Neuronal stem cell (in vitro differentiated cells): ENCODE data around the gene RPL22.
A peak's percentile ranks its signal among the peaks of the same experiment; 100 is the strongest.

Experiments
- DNase-seq: peaks from one replicate; pipeline ENCODE4 v3.0.0-alpha.2; 2013; ENCODE audit warnings: low spot score
- H2AFZ ChIP-seq: one replicate; pipeline ENCODE4 v1.6.1; 2013; ENCODE audit warnings: mild to moderate bottlenecking, low read length, inconsistent platforms
- H2AK5ac ChIP-seq: 2 replicates; pipeline ENCODE4 v1.6.1; 2013; ENCODE audit warnings: low read depth, mild to moderate bottlenecking, inconsistent platforms, low read length, moderate library complexity, mixed read lengths
- H2BK120ac ChIP-seq: 2 replicates; pipeline ENCODE4 v1.6.1; 2013; ENCODE audit warnings: low read depth, mild to moderate bottlenecking, inconsistent platforms, low read length, moderate library complexity, mixed read lengths
- H2BK12ac ChIP-seq: one replicate; pipeline ENCODE4 v1.6.1; 2013; ENCODE audit warnings: low read length, inconsistent platforms
- H2BK15ac ChIP-seq: 2 replicates; pipeline ENCODE4 v1.6.1; 2013; ENCODE audit warnings: mild to moderate bottlenecking, low read length, inconsistent platforms, mixed read lengths
- H2BK5ac ChIP-seq: one replicate; pipeline ENCODE4 v1.6.1; 2013; ENCODE audit warnings: inconsistent platforms, mild to moderate bottlenecking, low read length, moderate library complexity
- H3K14ac ChIP-seq: one replicate; pipeline ENCODE4 v1.6.1; 2013; ENCODE audit warnings: low read length, inconsistent platforms
- H3K18ac ChIP-seq: 2 replicates; pipeline ENCODE4 v1.6.1; 2013; ENCODE audit warnings: low read length, inconsistent platforms
- H3K23ac ChIP-seq: 2 replicates; pipeline ENCODE4 v1.6.1; 2013; ENCODE audit warnings: low read depth, mild to moderate bottlenecking, mixed read lengths, low read length, inconsistent platforms; ENCODE audit not compliant: poor library complexity
- H3K27ac ChIP-seq: replicated peaks from 3 replicates; pipeline ENCODE4 v1.5.1; 2013; ENCODE audit warnings: low read length, inconsistent platforms
- H3K27me3 ChIP-seq, 3 experiments: 2 replicates each; pipeline ENCODE4 v1.6.1; 2013; ENCODE audit warnings: low read length in 3 of 3, mild to moderate bottlenecking in 2 of 3, inconsistent platforms in 1 of 3, low read depth in 1 of 3, mixed read lengths in 1 of 3, moderate library complexity in 1 of 3; ENCODE audit not compliant: control insufficient read depth in 3 of 3, insufficient read depth in 3 of 3
- H3K36me3 ChIP-seq, 2 donors: replicated peaks in 1 of 2; 2 replicates each; pipeline ENCODE4 v1.6.1; 2013; ENCODE audit warnings: low read length in 2 of 2; ENCODE audit not compliant: control insufficient read depth in 2 of 2, insufficient read depth in 2 of 2
- H3K4ac ChIP-seq: 2 replicates; pipeline ENCODE4 v1.6.1; 2013; ENCODE audit warnings: inconsistent platforms, mild to moderate bottlenecking, low read length, moderate library complexity
- H3K4me1 ChIP-seq, 2 donors: 1 replicate in 1 of 2; 2 replicates in 1 of 2; pipeline ENCODE4 v1.6.1; 2013; ENCODE audit warnings: low read length in 2 of 2, low read depth in 1 of 2; ENCODE audit not compliant: control insufficient read depth in 2 of 2, insufficient read depth in 1 of 2
- H3K4me2 ChIP-seq: one replicate; pipeline ENCODE4 v1.6.1; 2013; ENCODE audit warnings: mild to moderate bottlenecking, low read length, inconsistent platforms; ENCODE audit not compliant: insufficient read depth, poor library complexity, severe bottlenecking
- H3K4me3 ChIP-seq, 2 donors: 2 replicates each; pipeline ENCODE4 v1.5.1; 2013; ENCODE audit warnings: low read length in 2 of 2, mild to moderate bottlenecking in 2 of 2, inconsistent platforms in 1 of 2, moderate library complexity in 1 of 2
- H3K79me1 ChIP-seq: one replicate; pipeline ENCODE4 v1.6.1; 2013; ENCODE audit warnings: low read depth, mild to moderate bottlenecking, inconsistent platforms, low read length, moderate library complexity
- H3K9ac ChIP-seq: one replicate; pipeline ENCODE4 v1.6.1; 2013; ENCODE audit warnings: mild to moderate bottlenecking, low read depth, low read length, inconsistent platforms; ENCODE audit not compliant: poor library complexity
- H3K9me3 ChIP-seq, 2 donors: replicated peaks in 1 of 2; 2 replicates each; pipeline versions ENCODE3 to v1.6.1; 2013; ENCODE audit warnings: low read length in 2 of 2, mild to moderate bottlenecking in 2 of 2, inconsistent platforms in 1 of 2, low read depth in 1 of 2, mixed read lengths in 1 of 2, moderate library complexity in 1 of 2; ENCODE audit not compliant: control insufficient read depth in 2 of 2, insufficient read depth in 1 of 2
- H4K8ac ChIP-seq: one replicate; pipeline ENCODE4 v1.6.1; 2013; ENCODE audit warnings: low read depth, mild to moderate bottlenecking, inconsistent platforms, low read length, moderate library complexity
- H4K91ac ChIP-seq: one replicate; pipeline ENCODE4 v1.6.1; 2013; ENCODE audit warnings: low read length, low read depth, mild to moderate bottlenecking, inconsistent platforms; ENCODE audit not compliant: poor library complexity
- WGBS, 2 donors: extraction: QIAGEN DNeasy Blood & Tissue Kit; methylation state at CpG; one replicate each; pipeline ENCODE4 v1.1.7; 2013; ENCODE audit warnings: missing lambda C conversion rate in 2 of 2, mixed read lengths in 1 of 2; ENCODE audit not compliant: insufficient read length in 2 of 2, insufficient replicate concordance in 1 of 2; ENCODE audit errors: extremely low coverage in 2 of 2; 5-methylcytosine and 5-hydroxymethylcytosine counted together

The RPL22 gene

GRCh38 chr1:6202256-6202655 lies 2.9 kb upstream of the RPL22 start:
- peaks cover 5% of the 10 kb centered on the region for H3K79me1 ChIP-seq
- no peak overlapping the region for H3K4ac ChIP-seq
- no peaks in the 10 kb centered on the region for H3K9me3 ChIP-seq
- no peak overlapping the region for H3K4me3 ChIP-seq
- H3K4me1 ChIP-seq, result peaks cover 12 to 20% of the 10 kb centered on the region in 2 donors
- H3K23ac ChIP-seq, result no peak overlapping the region
- no peak overlapping the region for H3K18ac ChIP-seq
- no peak overlapping the region for H3K14ac ChIP-seq
- H4K8ac ChIP-seq, result no peak overlapping the region
- peaks cover 4 to 9% of the 10 kb centered on the region in 2 donors for H3K36me3 ChIP-seq
- H2BK5ac ChIP-seq, result no peak overlapping the region
- DNase-seq, result no peak
- no peak overlapping the region for H3K27ac ChIP-seq
- no peak overlapping the region for H2BK15ac ChIP-seq
- H3K9ac ChIP-seq, result no peak overlapping the region
- H2AFZ ChIP-seq, result no peak overlapping the region
- peaks cover 11 to 20% (median 19%) of the 10 kb centered on the region in 3 experiments for H3K27me3 ChIP-seq
- WGBS, 2 donors, result no CpG with 5 or more reads among the region's 7 CpGs
- H2BK120ac ChIP-seq, result no peak overlapping the region
- H2AK5ac ChIP-seq, result no peak overlapping the region
- H4K91ac ChIP-seq, result no peak overlapping the region
- H2BK12ac ChIP-seq, result no peak overlapping the region
- H3K4me2 ChIP-seq, result no peak overlapping the region

GRCh38 chr1:6200188-6200809 lies 904 bp upstream of the RPL22 start:
- no peaks in the 10 kb centered on the region for H3K9me3 ChIP-seq
- peak overlapping the region; percentile 100 for H4K8ac ChIP-seq
- H3K14ac ChIP-seq, result no peak overlapping the region
- peaks cover 8% of the 10 kb centered on the region for H3K79me1 ChIP-seq
- peak overlapping the region; percentile 65 for H3K9ac ChIP-seq
- peak overlapping the region; percentile 40 for H3K4ac ChIP-seq
- peaks cover 12 to 28% of the 10 kb centered on the region in 2 donors for H3K36me3 ChIP-seq
- peak overlapping the region; percentile 92 for H3K18ac ChIP-seq
- no CpG with 5 or more reads among the region's 10 CpGs for WGBS, 2 donors
- peak overlapping the region; percentile 65 for H2AK5ac ChIP-seq
- H3K4me1 ChIP-seq, result peaks cover 10 to 17% of the 10 kb centered on the region in 2 donors
- DNase-seq, result no peak
- H2AFZ ChIP-seq, result peak overlapping the region; percentile 70
- H2BK5ac ChIP-seq, result peak overlapping the region; percentile 43
- peaks cover 0 to under 1% (median 0%) of the 10 kb centered on the region in 3 experiments for H3K27me3 ChIP-seq
- H2BK12ac ChIP-seq, result peak overlapping the region; percentile 97
- H4K91ac ChIP-seq, result peak overlapping the region; percentile 81
- peak overlapping the region; percentile 41 for H3K27ac ChIP-seq
- no peak overlapping the region for H2BK120ac ChIP-seq
- H3K4me3 ChIP-seq, result peak overlapping the region; percentile 2 to 94
- peak overlapping the region; percentile 97 for H2BK15ac ChIP-seq
- H3K4me2 ChIP-seq, result peak overlapping the region; percentile 35
- no peak overlapping the region for H3K23ac ChIP-seq

- Histone ChIP-seq H3K14ac (peak overlapping the region; percentile 96), H3K23ac (peak overlapping the region; percentile 100), H3K4ac (peak overlapping the region; percentile 78), H3K4me2 (peak overlapping the region; percentile 62), H3K9ac (peak overlapping the region; percentile 100), H2BK120ac (no peak overlapping the region), H3K27ac (no peak overlapping the region), H3K27me3 (no peaks in the 10 kb centered on the region), H3K4me1 (peaks cover 6 to 14% of the 10 kb centered on the region in 2 donors), H3K36me3 (peaks cover 18 to 43% of the 10 kb centered on the region in 2 donors), H4K91ac (no peak overlapping the region), H3K9me3 (no peaks in the 10 kb centered on the region), H2BK5ac (peak overlapping the region; percentile 61), H3K79me1 (peaks cover 8% of the 10 kb centered on the region), H3K18ac (peak overlapping the region; percentile 97), H2BK12ac (no peak overlapping the region), H4K8ac (no peak overlapping the region), H3K4me3 (peak overlapping the region; percentile 94 to 98), H2BK15ac (no peak overlapping the region), H2AK5ac (peak overlapping the region; percentile 94), H2AFZ (peak overlapping the region; percentile 70)
- DNase-seq, result no peak
- WGBS, 2 donors, result no CpG with 5 or more reads among the region's 31 CpGs
Observed at GRCh38 chr1:6198646-6199297, 623 bp downstream of the RPL22 start.

GRCh38 chr1:6197746-6198427 lies 1.5 kb downstream of the RPL22 start:
- H3K27me3 ChIP-seq, result no peaks in the 10 kb centered on the region
- no peak overlapping the region for H3K23ac ChIP-seq
- peak overlapping the region in 1 of 2 donors; percentile 94 for H3K4me3 ChIP-seq
- WGBS, 2 donors, result no CpG with 5 or more reads among the region's 6 CpGs
- H3K9ac ChIP-seq, result no peak overlapping the region
- H3K4me1 ChIP-seq, result peaks cover 6 to 14% of the 10 kb centered on the region in 2 donors
- no peak overlapping the region for H3K27ac ChIP-seq
- DNase-seq, result no peak
- H2AFZ ChIP-seq, result no peak overlapping the region
- no peak overlapping the region for H2BK120ac ChIP-seq
- no peak overlapping the region for H3K18ac ChIP-seq
- H2BK5ac ChIP-seq, result no peak overlapping the region
- H2BK12ac ChIP-seq, result no peak overlapping the region
- no peak overlapping the region for H3K4me2 ChIP-seq
- H4K8ac ChIP-seq, result no peak overlapping the region
- peaks cover 8% of the 10 kb centered on the region for H3K79me1 ChIP-seq
- H3K36me3 ChIP-seq, result peaks cover 25 to 51% of the 10 kb centered on the region in 2 donors
- no peak overlapping the region for H2AK5ac ChIP-seq
- H3K14ac ChIP-seq, result no peak overlapping the region
- H2BK15ac ChIP-seq, result no peak overlapping the region
- no peaks in the 10 kb centered on the region for H3K9me3 ChIP-seq
- no peak overlapping the region for H4K91ac ChIP-seq
- H3K4ac ChIP-seq, result no peak overlapping the region
